Esophagus muscularis mucosa (tissue), 4 donors: ENCODE results near the gene NELFA. TPM values are rescaled to one million over a fixed set of nuclear protein-coding genes. Genes with fewer than 3 reads are reported as not detected.
"Not testable (repeated sequence)": the region's sequence is repeated elsewhere in the genome, so short reads cannot be mapped to it uniquely, and the experiment has no call there.

ENCODE experiments used
- DNase-seq: peaks from one replicate; pipeline ENCODE4 v3.0.0-alpha.2; 2017; ENCODE audit errors: extremely low spot score
- H3K27ac ChIP-seq, 4 donors: fragments of 200-600 bp; sonication (generic); replicated peaks in 1 of 4; 1 replicate in 3 of 4; 2 replicates in 1 of 4; pipeline ENCODE4 v1.5.1; 2016 to 2019; ENCODE audit warnings: mild to moderate bottlenecking in 1 of 4
- H3K27me3 ChIP-seq, 4 donors: fragments of 200-600 bp; sonication (generic); one replicate each; pipeline versions ENCODE4 v1.5.1 to v1.6.0; 2016 to 2019
- H3K36me3 ChIP-seq, 4 donors: fragments of 200-600 bp; sonication (generic); one replicate each; pipeline ENCODE4 v1.5.1; 2016 to 2019
- H3K4me1 ChIP-seq, 4 donors: fragments of 200-600 bp; sonication (generic); one replicate each; pipeline ENCODE4 v1.5.1; 2016 to 2019
- H3K4me3 ChIP-seq, 4 donors: fragments of 200-600 bp; sonication (generic); 1 replicate in 2 of 4; 2 replicates in 2 of 4; pipeline ENCODE4 v1.5.1; 2016 to 2019; ENCODE audit warnings: mild to moderate bottlenecking in 4 of 4, moderate library complexity in 1 of 4
- H3K9me3 ChIP-seq, 4 donors: fragments of 200-600 bp; sonication (generic); 1 replicate in 3 of 4; 2 replicates in 1 of 4; pipeline ENCODE4 v1.5.1; 2016 to 2019
- EP300 ChIP-seq: sonication (generic); formaldehyde crosslinking; IDR thresholded peaks from one replicate; pipeline ENCODE4 v1.6.1; 2017; ENCODE audit warnings: antibody characterized with exemption
- POLR2A ChIP-seq: fragments of 450-650 bp; IDR thresholded peaks from one replicate; pipeline ENCODE4 v1.6.1; 2017; ENCODE audit warnings: antibody characterized with exemption, moderate library complexity, mild to moderate bottlenecking, low read depth
- POLR2AphosphoS5 ChIP-seq, 2 donors: sonication (generic); formaldehyde crosslinking; IDR thresholded peaks; one replicate each; pipeline ENCODE4 v1.6.1; 2017; ENCODE audit warnings: antibody characterized with exemption in 2 of 2
- WGBS: methylation state at CpG from one replicate; pipeline ENCODE4 v1.1.5; 2018; 5-methylcytosine and 5-hydroxymethylcytosine counted together
- intact Hi-C: fragments of 100-400 bp; cut with DNase I; formaldehyde crosslinking; loops from one replicate; pipeline ENCODE4 v1.15.1; 2023
- total RNA-seq, 4 donors: library from RNA; depleted of rRNA; stranded (reverse); fragments of >200 nt; gene quantifications; one replicate each; pipeline versions ENCODE4 v1.1.0 to v1.2.1, GENCODE V29; 2016
- TF ChIP-seq, protein P1 (sequence below), 3 experiments: fragments of 200-600 bp in 2 of 3; fragments of 450-650 bp in 1 of 3; sonication (generic) in 2 of 3; IDR thresholded peaks; one replicate each; pipeline ENCODE4 v1.5.1; 2017 to 2019; ENCODE audit warnings: antibody characterized with exemption in 3 of 3, mild to moderate bottlenecking in 2 of 3, moderate library complexity in 1 of 3

NELFA gene
- total RNA-seq, 4 donors from 2014 or later: 15.4 to 23.7 (median 18.7) TPM

DNA sequence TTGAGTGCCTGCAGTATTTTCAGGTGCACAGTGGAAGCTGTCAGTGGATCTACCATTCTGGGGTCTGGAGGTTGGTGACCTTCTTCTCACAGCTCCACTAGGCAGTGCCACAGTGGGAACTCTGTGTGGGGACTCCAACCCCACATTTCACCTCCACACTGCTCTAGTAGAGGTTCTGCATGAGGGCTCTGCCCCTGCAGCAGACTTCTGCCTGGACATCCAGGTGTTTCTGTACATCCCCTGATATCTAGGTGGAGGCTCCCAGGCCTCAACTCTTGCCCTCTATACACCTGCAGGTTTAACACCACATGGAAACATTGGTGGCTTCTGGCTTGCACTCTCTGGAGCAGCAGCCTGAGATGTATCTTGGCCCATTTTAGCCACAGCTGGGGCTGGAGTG is 17.0 kb upstream of the NELFA start:
- Histone ChIP-seq H3K4me1 (no peaks in the 10 kb centered on the region), H3K27me3 (peaks cover 0 to 50% (median 7%) of the 10 kb centered on the region in 4 donors), H3K36me3 (no peaks in the 10 kb centered on the region), H3K27ac (no peak overlapping the region), H3K4me3 (no peak overlapping the region), H3K9me3 (no peaks in the 10 kb centered on the region)
- intact Hi-C loops: no loop called here
- TF ChIP-seq, protein P1, sequence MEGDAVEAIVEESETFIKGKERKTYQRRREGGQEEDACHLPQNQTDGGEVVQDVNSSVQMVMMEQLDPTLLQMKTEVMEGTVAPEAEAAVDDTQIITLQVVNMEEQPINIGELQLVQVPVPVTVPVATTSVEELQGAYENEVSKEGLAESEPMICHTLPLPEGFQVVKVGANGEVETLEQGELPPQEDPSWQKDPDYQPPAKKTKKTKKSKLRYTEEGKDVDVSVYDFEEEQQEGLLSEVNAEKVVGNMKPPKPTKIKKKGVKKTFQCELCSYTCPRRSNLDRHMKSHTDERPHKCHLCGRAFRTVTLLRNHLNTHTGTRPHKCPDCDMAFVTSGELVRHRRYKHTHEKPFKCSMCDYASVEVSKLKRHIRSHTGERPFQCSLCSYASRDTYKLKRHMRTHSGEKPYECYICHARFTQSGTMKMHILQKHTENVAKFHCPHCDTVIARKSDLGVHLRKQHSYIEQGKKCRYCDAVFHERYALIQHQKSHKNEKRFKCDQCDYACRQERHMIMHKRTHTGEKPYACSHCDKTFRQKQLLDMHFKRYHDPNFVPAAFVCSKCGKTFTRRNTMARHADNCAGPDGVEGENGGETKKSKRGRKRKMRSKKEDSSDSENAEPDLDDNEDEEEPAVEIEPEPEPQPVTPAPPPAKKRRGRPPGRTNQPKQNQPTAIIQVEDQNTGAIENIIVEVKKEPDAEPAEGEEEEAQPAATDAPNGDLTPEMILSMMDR (IDR thresholded peaks at IDR 0.05): no peak
- no peak for TF ChIP-seq EP300
- no peak for TF ChIP-seq POLR2A
- TF ChIP-seq POLR2AphosphoS5 (IDR thresholded peaks at IDR 0.05): no peak
- DNase-seq: peak; percentile 42

DNA sequence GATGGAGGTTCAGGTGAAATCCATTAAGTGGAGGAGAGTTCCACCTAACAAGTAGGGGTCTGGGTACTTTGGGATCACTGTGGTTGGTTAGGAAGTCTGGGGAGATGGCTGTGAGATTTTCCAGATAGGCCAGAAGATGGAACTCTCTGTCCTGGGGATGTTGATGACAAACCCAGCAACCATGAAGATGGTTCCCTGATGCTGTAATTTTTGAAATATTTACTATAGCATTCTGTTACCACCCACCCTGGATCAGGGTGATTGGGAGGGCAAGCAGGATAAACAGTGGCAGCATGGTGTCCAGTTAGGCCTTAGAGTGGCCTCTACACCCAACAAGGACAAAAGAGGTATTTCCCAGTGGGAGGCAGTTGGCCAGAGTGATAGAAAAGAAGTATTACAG is 15.9 kb upstream of the NELFA start:
- Histone ChIP-seq H3K36me3 (no peaks in the 10 kb centered on the region), H3K4me1 (no peaks in the 10 kb centered on the region), H3K27me3 (peaks cover 0 to 52% (median 6%) of the 10 kb centered on the region in 4 donors), H3K9me3 (no peaks in the 10 kb centered on the region), H3K27ac (no peak overlapping the region), H3K4me3 (no peak overlapping the region)
- intact Hi-C loops: no loop called here
- TF ChIP-seq POLR2AphosphoS5 (IDR thresholded peaks at IDR 0.05) (no peak), POLR2A (no peak), EP300 (no peak)
- TF ChIP-seq, protein P1 (IDR thresholded peaks at IDR 0.05): no peak
- no peak for DNase-seq

- H3K4me3 ChIP-seq, DNase-seq, H3K36me3 ChIP-seq, H3K9me3 ChIP-seq, H3K27ac ChIP-seq, H3K4me1 ChIP-seq, intact Hi-C loops: not testable (repeated sequence)
- 35% methylated on average over 15 of the region's 15 CpGs for WGBS
- peaks cover 0 to 56% (median 6%) of the 10 kb centered on the region in 4 donors for H3K27me3 ChIP-seq
Measured at GRCh38 chr4:2021358-2022018, 12.7 kb upstream of the NELFA start.

- peaks cover under 1 to 5% (median 4%) of the 10 kb centered on the region in 4 donors for H3K4me1 ChIP-seq
- no peaks in the 10 kb centered on the region for H3K36me3 ChIP-seq
- H3K4me3 ChIP-seq: no peak overlapping the region
- no peak for TF ChIP-seq EP300
- TF ChIP-seq POLR2AphosphoS5 (IDR thresholded peaks at IDR 0.05): no peak
- no peak for DNase-seq
- H3K27ac ChIP-seq: no peak overlapping the region
- 57% methylated on average over 4 of the region's 4 CpGs for WGBS
- intact Hi-C loops: no loop called here
- no peaks in the 10 kb centered on the region for H3K9me3 ChIP-seq
- H3K27me3 ChIP-seq: peaks cover 0 to 18% (median 0%) of the 10 kb centered on the region in 4 donors
Measured at GRCh38 chr4:2015008-2015407, 6.2 kb upstream of the NELFA start.

DNA sequence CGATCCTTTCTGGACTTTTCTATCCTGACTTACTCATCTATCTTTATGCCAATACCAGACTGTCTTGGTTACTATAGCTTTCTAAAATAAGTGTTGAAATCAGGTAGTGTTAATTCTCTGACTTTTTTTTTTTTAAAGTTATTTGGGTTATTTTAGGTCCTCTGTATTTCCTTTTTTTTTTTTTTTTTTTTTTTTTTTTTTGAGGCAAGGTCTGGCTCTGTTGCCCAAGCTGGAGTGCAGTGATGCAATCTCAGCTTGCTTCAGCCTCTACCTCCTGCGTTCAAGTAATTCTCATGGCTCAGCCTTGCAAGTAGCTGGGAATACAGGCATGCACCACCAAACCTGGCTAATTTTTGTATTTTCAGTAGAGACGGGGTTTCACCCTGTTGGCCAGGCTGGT is 2.8 kb upstream of the NELFA start:
- H3K4me1 ChIP-seq: peaks cover 8 to 27% (median 23%) of the 10 kb centered on the region in 4 donors
- intact Hi-C loops: no loop called here
- 77% methylated on average over 3 of the region's 3 CpGs for WGBS
- H3K4me3 ChIP-seq: no peak overlapping the region
- no peaks in the 10 kb centered on the region for H3K9me3 ChIP-seq
- H3K36me3 ChIP-seq: no peaks in the 10 kb centered on the region
- H3K27ac ChIP-seq: no peak overlapping the region
- TF ChIP-seq EP300 (no peak), POLR2A (no peak), POLR2AphosphoS5 (IDR thresholded peaks at IDR 0.05) (no peak)
- TF ChIP-seq, protein P1 (IDR thresholded peaks at IDR 0.05): no peak
- no peaks in the 10 kb centered on the region for H3K27me3 ChIP-seq
- no peak for DNase-seq
